SK-N-SH (cell line): ENCODE measurements around the gene KCNH8. TPM values are rescaled to one million over a fixed set of nuclear protein-coding genes. Genes with fewer than 3 reads are reported as not detected.

Experiments
- CTCF ChIA-PET: fragments of 300-600, 350-600 bp; formaldehyde crosslinking; extraction: SDS; loops from one replicate; lab custom pipeline; 2021; lab: Yijun Ruan, JAX
- POLR2A ChIA-PET: fragments of 350-600 bp; sonication (Branson Sonifier 250); formaldehyde crosslinking; extraction: SDS; loops from one replicate; lab custom pipeline; 2020; ENCODE audit warnings: antibody characterized with exemption, inconsistent platforms; lab: Yijun Ruan, JAX
- DNase-seq: peaks from one replicate; pipeline ENCODE4 v3.0.0; 2012
- H2AFZ ChIP-seq: fragments of 200-600 bp; sonication (generic); 2 replicates; pipeline ENCODE4 v1.8.1; 2016; ENCODE audit warnings: antibody characterized with exemption, mild to moderate bottlenecking, low read depth
- H3F3A ChIP-seq: fragments of 200-600 bp; sonication (generic); replicated peaks from 2 replicates; pipeline ENCODE3; 2016; ENCODE audit warnings: antibody characterized with exemption, mild to moderate bottlenecking; ENCODE audit not compliant: insufficient read depth
- H3K27ac ChIP-seq, 2 experiments: fragments of 200-500 bp in 1 of 2; fragments of 200-600 bp in 1 of 2; sonication (Bioruptor generic) in 1 of 2; sonication (generic), shearing (Covaris generic) in 1 of 2; 2 replicates each; pipeline versions ENCODE4 v1.5.1 to v1.6.1; 2014 to 2016; ENCODE audit warnings: low read depth in 2 of 2, inconsistent platforms in 1 of 2, low read length in 1 of 2, mild to moderate bottlenecking in 1 of 2, mixed read lengths in 1 of 2
- H3K27me3 ChIP-seq: fragments of 200-600 bp; sonication (generic), shearing (Covaris generic); 2 replicates; pipeline ENCODE4 v1.6.1; 2016; ENCODE audit warnings: mixed run types; ENCODE audit not compliant: insufficient read depth
- H3K36me3 ChIP-seq, 2 experiments: fragments of 200-500 bp in 1 of 2; fragments of 200-600 bp in 1 of 2; sonication (Bioruptor generic) in 1 of 2; sonication (generic) in 1 of 2; replicated peaks in 1 of 2; 2 replicates each; pipeline versions ENCODE3 to v1.5.1; 2014 to 2016; ENCODE audit warnings: low read length in 1 of 2, mild to moderate bottlenecking in 1 of 2; ENCODE audit not compliant: insufficient read depth in 2 of 2, control insufficient read depth in 1 of 2
- H3K4me1 ChIP-seq, 2 experiments: fragments of 200-500 bp in 1 of 2; fragments of 200-600 bp in 1 of 2; sonication (Bioruptor generic) in 1 of 2; sonication (generic), shearing (Covaris generic) in 1 of 2; 2 replicates each; pipeline versions ENCODE4 v1.5.1 to v1.6.1; 2014 to 2016; ENCODE audit warnings: low read depth in 1 of 2, low read length in 1 of 2, mixed run types in 1 of 2; ENCODE audit not compliant: insufficient read depth in 2 of 2, control insufficient read depth in 1 of 2
- H3K4me2 ChIP-seq: fragments of 200-600 bp; sonication (generic), shearing (Covaris generic); 2 replicates; pipeline ENCODE4 v1.6.1; 2017; ENCODE audit warnings: mixed run types
- H3K4me3 ChIP-seq, 2 experiments: fragments of 200-500 bp in 1 of 2; fragments of 200-600 bp in 1 of 2; sonication (Bioruptor generic) in 1 of 2; sonication (generic), shearing (Covaris generic) in 1 of 2; 2 replicates each; pipeline versions ENCODE4 v1.5.1 to v1.8.1; 2014 to 2016; ENCODE audit warnings: low read depth in 2 of 2, inconsistent platforms in 1 of 2, low read length in 1 of 2, mild to moderate bottlenecking in 1 of 2, mixed read lengths in 1 of 2, moderate library complexity in 1 of 2
- H3K79me2 ChIP-seq: fragments of 200-600 bp; sonication (generic); 2 replicates; pipeline ENCODE4 v1.8.1; 2017; ENCODE audit warnings: mild to moderate bottlenecking; ENCODE audit not compliant: insufficient read depth
- H3K9ac ChIP-seq: fragments of 200-600 bp; sonication (generic); 2 replicates; pipeline ENCODE4 v1.6.1; 2017; ENCODE audit warnings: mixed run types
- H3K9me2 ChIP-seq: fragments of 200-600 bp; sonication (generic); 2 replicates; pipeline ENCODE4 v1.6.1; 2017; ENCODE audit warnings: mixed run types
- H3K9me3 ChIP-seq: fragments of 200-600 bp; sonication (generic); 2 replicates; pipeline ENCODE4 v1.6.1; 2017; ENCODE audit warnings: mixed run types, mild to moderate bottlenecking, moderate library complexity
- H4K20me1 ChIP-seq: fragments of 200-600 bp; sonication (generic); 2 replicates; pipeline ENCODE4 v1.6.1; 2017; ENCODE audit warnings: mild to moderate bottlenecking, mixed run types; ENCODE audit not compliant: insufficient read depth
- CHD2 ChIP-seq: fragments of 150-350 bp; IDR thresholded peaks from 2 replicates; pipeline ENCODE4 v1.6.1; 2018; ENCODE audit warnings: low read length; ENCODE audit not compliant: partially characterized antibody
- CTCF ChIP-seq: fragments of 200-600 bp; sonication (generic); IDR thresholded peaks from 2 replicates; pipeline ENCODE4 v1.6.1; 2017; ENCODE audit warnings: antibody characterized with exemption, mild to moderate bottlenecking, moderate library complexity
- ELF1 ChIP-seq: IDR thresholded peaks from 2 replicates; pipeline ENCODE4 v1.4.0; 2012
- GABPA ChIP-seq: IDR thresholded peaks from 2 replicates; pipeline ENCODE4 v1.4.0; 2012; ENCODE audit warnings: low read depth, mild to moderate bottlenecking
- MAX ChIP-seq: IDR thresholded peaks from 2 replicates; pipeline ENCODE4 v1.4.0; 2012; ENCODE audit warnings: low read depth
- MEF2A ChIP-seq: IDR thresholded peaks from 2 replicates; pipeline ENCODE4 v1.4.0; 2012; ENCODE audit warnings: low read depth, borderline replicate concordance
- NFIC ChIP-seq: IDR thresholded peaks from 2 replicates; pipeline ENCODE4 v1.4.0; 2012; ENCODE audit warnings: borderline replicate concordance
- NRF1 ChIP-seq: IDR thresholded peaks from 2 replicates; pipeline ENCODE4 v1.6.1; 2012; ENCODE audit warnings: low read depth, mild to moderate bottlenecking, low read length
- RAD21 ChIP-seq: IDR thresholded peaks from 2 replicates; pipeline ENCODE4 v1.6.1; 2012; ENCODE audit warnings: mild to moderate bottlenecking, low read length
- RFX5 ChIP-seq: IDR thresholded peaks from 2 replicates; pipeline ENCODE4 v1.6.1; 2012; ENCODE audit warnings: mild to moderate bottlenecking, improper control_type of control experiment, low read length
- SMC3 ChIP-seq: IDR thresholded peaks from 2 replicates; pipeline ENCODE4 v1.6.1; 2012; ENCODE audit warnings: low read depth, low read length, improper control_type of control experiment
- TAF1 ChIP-seq: IDR thresholded peaks from 2 replicates; pipeline ENCODE4 v1.6.1; 2012; ENCODE audit warnings: low read depth, mild to moderate bottlenecking, low read length, moderate library complexity, borderline replicate concordance
- USF1 ChIP-seq: IDR thresholded peaks from 2 replicates; pipeline ENCODE4 v1.4.0; 2012; ENCODE audit warnings: low read depth, borderline replicate concordance
- USF2 ChIP-seq: fragments of 150-350 bp; IDR thresholded peaks from 2 replicates; pipeline ENCODE4 v1.6.1; 2017; ENCODE audit warnings: antibody characterized with exemption, low read length, low read depth, borderline replicate concordance
- ZBTB33 ChIP-seq: IDR thresholded peaks from 2 replicates; pipeline ENCODE4 v1.4.0; 2012; ENCODE audit warnings: low read depth, borderline replicate concordance
- WGBS: methylation state at CpG from one replicate; pipeline ENCODE4 v1.1.6; 2017; ENCODE audit warnings: low lambda C conversion rate; 5-methylcytosine and 5-hydroxymethylcytosine counted together
- polyA plus RNA-seq, 3 experiments: library from polyadenylated mRNA; depleted of rRNA; stranded (reverse); fragments of >200 nt; gene quantifications; 2 replicates each; pipeline ENCODE4 v1.2.3, GENCODE V29; 2012

The KCNH8 gene
- polyA plus RNA-seq, 1 of the 3 experiments (the other 2 are of a cell fraction), result 0.05 TPM

GRCh38 chr3:19248143-19248542 is 99.8 kb downstream of the KCNH8 start:
- Histone ChIP-seq H2AFZ (no peak overlapping the region), H3K79me2 (no peaks in the 10 kb centered on the region), H3K4me2 (no peak overlapping the region), H3K4me1 (no peaks in the 10 kb centered on the region), H3K9me2 (no peaks in the 10 kb centered on the region), H3K9ac (no peak overlapping the region), H3K27ac (no peak overlapping the region), H3K4me3 (no peak overlapping the region), H3K9me3 (no peaks in the 10 kb centered on the region), H4K20me1 (no peaks in the 10 kb centered on the region), H3F3A (no peaks in the 10 kb centered on the region), H3K36me3 (no peaks in the 10 kb centered on the region), H3K27me3 (no peaks in the 10 kb centered on the region)
- ChIA-PET CTCF (interaction anchor here (1.4 kb wide), 1 partner anchor 17 kb away, joined by 3 read pairs; no protein-coding TSS in a partner anchor), POLR2A (no interaction called here)
- DNase-seq, result no peak
- TF ChIP-seq USF2 (no peak), ZBTB33 (no peak), RAD21 (no peak), SMC3 (no peak), CHD2 (no peak), GABPA (no peak), NRF1 (no peak), RFX5 (no peak), MAX (no peak), TAF1 (no peak), NFIC (no peak), MEF2A (no peak), CTCF (no peak)
- 22% methylated on average over 2 of the region's 2 CpGs for WGBS

GRCh38 chr3:19248767-19249166 is 100.5 kb downstream of the KCNH8 start:
- CTCF ChIA-PET, result interaction anchor here (0.6 to 1.4 kb wide), 2 partner anchors 9 to 17 kb away, joined by 3 read pairs; no protein-coding TSS in a partner anchor
- Histone ChIP-seq H4K20me1 (no peaks in the 10 kb centered on the region), H3K79me2 (no peaks in the 10 kb centered on the region), H3K9me3 (no peaks in the 10 kb centered on the region), H3K9me2 (no peaks in the 10 kb centered on the region), H3K4me1 (no peaks in the 10 kb centered on the region), H3K27ac (no peak overlapping the region), H3K4me2 (no peak overlapping the region), H3F3A (no peaks in the 10 kb centered on the region), H3K9ac (no peak overlapping the region), H2AFZ (no peak overlapping the region), H3K36me3 (no peaks in the 10 kb centered on the region), H3K27me3 (no peaks in the 10 kb centered on the region), H3K4me3 (no peak overlapping the region)
- TF ChIP-seq SMC3 (no peak), USF1 (no peak), ELF1 (no peak)
- POLR2A ChIA-PET, result no interaction called here
- 41% methylated on average over 1 of the region's 1 CpG for WGBS
- no peak for DNase-seq
